WTC11 (cell line): ENCODE data around the gene SNTB2. TPM values are rescaled to one million over a fixed set of nuclear protein-coding genes. Genes with fewer than 3 reads are reported as not detected.
A peak's percentile ranks its signal among the peaks of the same experiment; 100 is the strongest.

Experiments used
- ATAC-seq: fragments of 200-7000 bp; cut with Tn5 transposase; 2 replicates; pipeline ENCODE4 v1.10.0; 2021; ENCODE audit warnings: mild to moderate bottlenecking, moderate library complexity
- CTCF ChIA-PET: fragments of 300-600 bp; sonication (Branson Sonifier 250); formaldehyde crosslinking; loops from one replicate; lab custom pipeline; 2021; ENCODE audit warnings: antibody characterized with exemption; lab: Charles Lee
- POLR2A ChIA-PET: fragments of 350-600 bp; sonication (Branson Sonifier 250); formaldehyde crosslinking; loops from one replicate; lab custom pipeline; 2021; ENCODE audit warnings: antibody characterized with exemption; lab: Charles Lee
- DNase-seq: peaks from one replicate; pipeline ENCODE4 v3.0.0; 2021; ENCODE audit warnings: low spot score
- H3K27ac Mint-ChIP-seq: 2 replicates; pipeline ENCODE4 v1.8.0; 2021; ENCODE audit warnings: mixed read lengths
- H3K27me3 Mint-ChIP-seq: 2 replicates; pipeline ENCODE4 v1.8.0; 2021; ENCODE audit warnings: low read depth, mild to moderate bottlenecking, moderate library complexity, mixed read lengths
- H3K36me3 Mint-ChIP-seq: 2 replicates; pipeline ENCODE4 v1.8.0; 2021; ENCODE audit warnings: mixed read lengths
- H3K4me1 Mint-ChIP-seq: 2 replicates; pipeline ENCODE4 v1.8.0; 2022; ENCODE audit warnings: mixed read lengths
- H3K4me3 Mint-ChIP-seq: 2 replicates; pipeline ENCODE4 v1.8.0; 2021; ENCODE audit warnings: mild to moderate bottlenecking, moderate library complexity, mixed read lengths
- H3K9me3 Mint-ChIP-seq: 2 replicates; pipeline ENCODE4 v1.8.0; 2021; ENCODE audit warnings: mixed read lengths
- ATF1 ChIP-seq: sonication (generic); formaldehyde crosslinking; IDR thresholded peaks from 2 replicates; pipeline ENCODE4 v1.8.1; 2023; ENCODE audit warnings: mild to moderate bottlenecking, moderate library complexity, missing genetic modification reagents
- CREM ChIP-seq: sonication (generic); formaldehyde crosslinking; IDR thresholded peaks from 2 replicates; pipeline ENCODE4 v1.8.1; 2022; ENCODE audit warnings: mild to moderate bottlenecking, missing genetic modification reagents, moderate library complexity
- ELF4 ChIP-seq: sonication (generic); formaldehyde crosslinking; IDR thresholded peaks from 2 replicates; pipeline ENCODE4 v1.8.1; 2022; ENCODE audit warnings: low read depth, mild to moderate bottlenecking, moderate library complexity, missing genetic modification reagents
- ESRRA ChIP-seq: sonication (generic); formaldehyde crosslinking; IDR thresholded peaks from 2 replicates; pipeline ENCODE4 v1.8.1; 2022; ENCODE audit warnings: mild to moderate bottlenecking, missing genetic modification reagents, borderline replicate concordance
- FOXJ3 ChIP-seq: sonication (generic); formaldehyde crosslinking; IDR thresholded peaks from 2 replicates; pipeline ENCODE4 v1.9.0; 2021; ENCODE audit warnings: missing genetic modification reagents, mild to moderate bottlenecking, borderline replicate concordance
- JAZF1 ChIP-seq: fragments of 250-450 bp; sonication (Bioruptor Pico); IDR thresholded peaks from 2 replicates; pipeline ENCODE4 v1.9.0; 2021; ENCODE audit warnings: moderate library complexity, mild to moderate bottlenecking, inconsistent platforms
- NR1H2 ChIP-seq: sonication (generic); formaldehyde crosslinking; IDR thresholded peaks from 2 replicates; pipeline ENCODE4 v1.9.0; 2021; ENCODE audit warnings: mild to moderate bottlenecking, moderate library complexity, missing genetic modification reagents
- RELA ChIP-seq: sonication (generic); formaldehyde crosslinking; IDR thresholded peaks from 2 replicates; pipeline ENCODE4 v1.8.1; 2022; ENCODE audit warnings: missing genetic modification reagents, mild to moderate bottlenecking, borderline replicate concordance
- RORB ChIP-seq: fragments of 250-450 bp; sonication (Bioruptor Pico); IDR thresholded peaks from 2 replicates; pipeline ENCODE4 v1.9.0; 2021; ENCODE audit warnings: mild to moderate bottlenecking
- TEAD1 ChIP-seq: sonication (generic); formaldehyde crosslinking; IDR thresholded peaks from 2 replicates; pipeline ENCODE4 v1.8.0; 2022; ENCODE audit warnings: mild to moderate bottlenecking, missing genetic modification reagents
- ZBTB21 ChIP-seq: sonication (generic); formaldehyde crosslinking; IDR thresholded peaks from 2 replicates; pipeline ENCODE4 v1.8.1; 2023; ENCODE audit warnings: mild to moderate bottlenecking, missing genetic modification reagents, borderline replicate concordance
- ZNF219 ChIP-seq: sonication (generic); formaldehyde crosslinking; IDR thresholded peaks from 2 replicates; pipeline ENCODE4 v1.8.0; 2023; ENCODE audit warnings: missing genetic modification reagents, mild to moderate bottlenecking, borderline replicate concordance
- total RNA-seq: library from RNA; stranded (reverse); gene quantifications from 3 replicates; pipeline ENCODE4 v1.2.3, GENCODE V29; 2021
- TF ChIP-seq, protein P1 (sequence below): sonication (generic); formaldehyde crosslinking; IDR thresholded peaks from 2 replicates; pipeline ENCODE4 v1.8.0; 2022; ENCODE audit warnings: missing genetic modification reagents
- TF ChIP-seq, protein P2 (sequence below): sonication (generic); formaldehyde crosslinking; IDR thresholded peaks from 2 replicates; pipeline ENCODE4 v1.8.1; 2022; ENCODE audit warnings: mild to moderate bottlenecking, missing genetic modification reagents, moderate library complexity, borderline replicate concordance
- TF ChIP-seq, protein P3 (sequence below): sonication (generic); formaldehyde crosslinking; IDR thresholded peaks from 2 replicates; pipeline ENCODE4 v1.8.1; 2022; ENCODE audit warnings: low read depth, missing genetic modification reagents, borderline replicate concordance
- TF ChIP-seq, protein P4 (sequence below): sonication (generic); formaldehyde crosslinking; IDR thresholded peaks from 2 replicates; pipeline ENCODE4 v1.8.0; 2022; ENCODE audit warnings: mild to moderate bottlenecking, missing genetic modification reagents
- TF ChIP-seq, protein P5 (sequence below): sonication (generic); formaldehyde crosslinking; IDR thresholded peaks from 2 replicates; pipeline ENCODE4 v1.8.1; 2023; ENCODE audit warnings: mild to moderate bottlenecking, missing genetic modification reagents
- TF ChIP-seq, protein P6 (sequence below): sonication (generic); formaldehyde crosslinking; IDR thresholded peaks from 2 replicates; pipeline ENCODE4 v1.8.1; 2023; ENCODE audit warnings: mild to moderate bottlenecking, missing genetic modification reagents, borderline replicate concordance

SNTB2 gene
- total RNA-seq, 1 experiment from 2014 or later, result 23.7 TPM

DNA sequence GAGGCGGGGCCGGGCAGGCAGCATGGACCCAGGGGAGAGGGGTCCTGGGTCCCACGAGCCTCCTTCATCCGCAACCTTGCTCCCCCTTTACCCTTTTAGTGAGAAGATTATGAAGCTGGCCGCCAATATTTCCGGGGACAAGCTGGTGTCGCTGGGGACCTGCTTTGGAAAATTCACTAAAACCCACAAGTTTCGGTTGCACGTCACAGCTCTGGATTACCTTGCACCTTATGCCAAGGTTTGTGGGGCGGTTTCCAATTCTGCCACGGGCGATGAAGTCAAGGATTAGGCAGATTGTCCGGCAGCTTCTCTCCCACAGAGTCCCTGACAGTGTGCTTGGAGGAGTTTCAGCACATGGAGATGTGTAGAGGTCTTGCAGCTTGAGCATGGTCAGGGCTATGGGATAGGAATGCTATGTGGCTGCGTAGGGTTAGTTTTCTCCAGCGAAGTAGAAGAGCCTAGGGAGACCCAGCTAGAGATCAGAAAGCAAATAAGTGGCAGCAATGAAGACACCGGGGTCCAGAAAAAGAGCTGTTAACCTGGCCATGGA, 153.2 kb downstream of the SNTB2 start:
- ATAC-seq, result no peak
- Mint-ChIP-seq H3K4me1 (peaks cover 18% of the 10 kb centered on the region), H3K9me3 (no peaks in the 10 kb centered on the region), H3K4me3 (peak overlapping the region; percentile 98), H3K27me3 (no peaks in the 10 kb centered on the region), H3K27ac (peak overlapping the region; percentile 99), H3K36me3 (peaks cover 41% of the 10 kb centered on the region)
- TF ChIP-seq, protein P1, sequence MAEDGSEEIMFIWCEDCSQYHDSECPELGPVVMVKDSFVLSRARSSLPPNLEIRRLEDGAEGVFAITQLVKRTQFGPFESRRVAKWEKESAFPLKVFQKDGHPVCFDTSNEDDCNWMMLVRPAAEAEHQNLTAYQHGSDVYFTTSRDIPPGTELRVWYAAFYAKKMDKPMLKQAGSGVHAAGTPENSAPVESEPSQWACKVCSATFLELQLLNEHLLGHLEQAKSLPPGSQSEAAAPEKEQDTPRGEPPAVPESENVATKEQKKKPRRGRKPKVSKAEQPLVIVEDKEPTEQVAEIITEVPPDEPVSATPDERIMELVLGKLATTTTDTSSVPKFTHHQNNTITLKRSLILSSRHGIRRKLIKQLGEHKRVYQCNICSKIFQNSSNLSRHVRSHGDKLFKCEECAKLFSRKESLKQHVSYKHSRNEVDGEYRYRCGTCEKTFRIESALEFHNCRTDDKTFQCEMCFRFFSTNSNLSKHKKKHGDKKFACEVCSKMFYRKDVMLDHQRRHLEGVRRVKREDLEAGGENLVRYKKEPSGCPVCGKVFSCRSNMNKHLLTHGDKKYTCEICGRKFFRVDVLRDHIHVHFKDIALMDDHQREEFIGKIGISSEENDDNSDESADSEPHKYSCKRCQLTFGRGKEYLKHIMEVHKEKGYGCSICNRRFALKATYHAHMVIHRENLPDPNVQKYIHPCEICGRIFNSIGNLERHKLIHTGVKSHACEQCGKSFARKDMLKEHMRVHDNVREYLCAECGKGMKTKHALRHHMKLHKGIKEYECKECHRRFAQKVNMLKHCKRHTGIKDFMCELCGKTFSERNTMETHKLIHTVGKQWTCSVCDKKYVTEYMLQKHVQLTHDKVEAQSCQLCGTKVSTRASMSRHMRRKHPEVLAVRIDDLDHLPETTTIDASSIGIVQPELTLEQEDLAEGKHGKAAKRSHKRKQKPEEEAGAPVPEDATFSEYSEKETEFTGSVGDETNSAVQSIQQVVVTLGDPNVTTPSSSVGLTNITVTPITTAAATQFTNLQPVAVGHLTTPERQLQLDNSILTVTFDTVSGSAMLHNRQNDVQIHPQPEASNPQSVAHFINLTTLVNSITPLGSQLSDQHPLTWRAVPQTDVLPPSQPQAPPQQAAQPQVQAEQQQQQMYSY (CRISPR knock-in tag), result no peak
- no peak for TF ChIP-seq JAZF1 (CRISPR knock-in tag)
- TF ChIP-seq, protein P2, sequence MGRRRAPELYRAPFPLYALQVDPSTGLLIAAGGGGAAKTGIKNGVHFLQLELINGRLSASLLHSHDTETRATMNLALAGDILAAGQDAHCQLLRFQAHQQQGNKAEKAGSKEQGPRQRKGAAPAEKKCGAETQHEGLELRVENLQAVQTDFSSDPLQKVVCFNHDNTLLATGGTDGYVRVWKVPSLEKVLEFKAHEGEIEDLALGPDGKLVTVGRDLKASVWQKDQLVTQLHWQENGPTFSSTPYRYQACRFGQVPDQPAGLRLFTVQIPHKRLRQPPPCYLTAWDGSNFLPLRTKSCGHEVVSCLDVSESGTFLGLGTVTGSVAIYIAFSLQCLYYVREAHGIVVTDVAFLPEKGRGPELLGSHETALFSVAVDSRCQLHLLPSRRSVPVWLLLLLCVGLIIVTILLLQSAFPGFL (CRISPR knock-in tag), result no peak
- no peak for TF ChIP-seq RORB
- TF ChIP-seq RELA, result no peak
- no peak for TF ChIP-seq TEAD1 (CRISPR knock-in tag)
- TF ChIP-seq, protein P3, sequence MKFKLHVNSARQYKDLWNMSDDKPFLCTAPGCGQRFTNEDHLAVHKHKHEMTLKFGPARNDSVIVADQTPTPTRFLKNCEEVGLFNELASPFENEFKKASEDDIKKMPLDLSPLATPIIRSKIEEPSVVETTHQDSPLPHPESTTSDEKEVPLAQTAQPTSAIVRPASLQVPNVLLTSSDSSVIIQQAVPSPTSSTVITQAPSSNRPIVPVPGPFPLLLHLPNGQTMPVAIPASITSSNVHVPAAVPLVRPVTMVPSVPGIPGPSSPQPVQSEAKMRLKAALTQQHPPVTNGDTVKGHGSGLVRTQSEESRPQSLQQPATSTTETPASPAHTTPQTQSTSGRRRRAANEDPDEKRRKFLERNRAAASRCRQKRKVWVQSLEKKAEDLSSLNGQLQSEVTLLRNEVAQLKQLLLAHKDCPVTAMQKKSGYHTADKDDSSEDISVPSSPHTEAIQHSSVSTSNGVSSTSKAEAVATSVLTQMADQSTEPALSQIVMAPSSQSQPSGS (CRISPR knock-in tag), result no peak
- TF ChIP-seq, protein P4, sequence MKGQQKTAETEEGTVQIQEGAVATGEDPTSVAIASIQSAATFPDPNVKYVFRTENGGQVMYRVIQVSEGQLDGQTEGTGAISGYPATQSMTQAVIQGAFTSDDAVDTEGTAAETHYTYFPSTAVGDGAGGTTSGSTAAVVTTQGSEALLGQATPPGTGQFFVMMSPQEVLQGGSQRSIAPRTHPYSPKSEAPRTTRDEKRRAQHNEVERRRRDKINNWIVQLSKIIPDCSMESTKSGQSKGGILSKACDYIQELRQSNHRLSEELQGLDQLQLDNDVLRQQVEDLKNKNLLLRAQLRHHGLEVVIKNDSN (CRISPR knock-in tag), result no peak
- no peak for TF ChIP-seq NR1H2 (CRISPR knock-in tag)
- TF ChIP-seq ZBTB21 (CRISPR knock-in tag), result no peak
- TF ChIP-seq, protein P5, sequence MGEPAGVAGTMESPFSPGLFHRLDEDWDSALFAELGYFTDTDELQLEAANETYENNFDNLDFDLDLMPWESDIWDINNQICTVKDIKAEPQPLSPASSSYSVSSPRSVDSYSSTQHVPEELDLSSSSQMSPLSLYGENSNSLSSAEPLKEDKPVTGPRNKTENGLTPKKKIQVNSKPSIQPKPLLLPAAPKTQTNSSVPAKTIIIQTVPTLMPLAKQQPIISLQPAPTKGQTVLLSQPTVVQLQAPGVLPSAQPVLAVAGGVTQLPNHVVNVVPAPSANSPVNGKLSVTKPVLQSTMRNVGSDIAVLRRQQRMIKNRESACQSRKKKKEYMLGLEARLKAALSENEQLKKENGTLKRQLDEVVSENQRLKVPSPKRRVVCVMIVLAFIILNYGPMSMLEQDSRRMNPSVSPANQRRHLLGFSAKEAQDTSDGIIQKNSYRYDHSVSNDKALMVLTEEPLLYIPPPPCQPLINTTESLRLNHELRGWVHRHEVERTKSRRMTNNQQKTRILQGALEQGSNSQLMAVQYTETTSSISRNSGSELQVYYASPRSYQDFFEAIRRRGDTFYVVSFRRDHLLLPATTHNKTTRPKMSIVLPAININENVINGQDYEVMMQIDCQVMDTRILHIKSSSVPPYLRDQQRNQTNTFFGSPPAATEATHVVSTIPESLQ (CRISPR knock-in tag), result no peak
- DNase-seq, result no peak
- CTCF ChIA-PET, result no interaction called here
- POLR2A ChIA-PET, result interaction anchor here (0.9 to 1.3 kb wide), 2 partner anchors 10 to 12 kb away, joined by 3 read pairs; partner anchors contain the start of gene PDF

DNA sequence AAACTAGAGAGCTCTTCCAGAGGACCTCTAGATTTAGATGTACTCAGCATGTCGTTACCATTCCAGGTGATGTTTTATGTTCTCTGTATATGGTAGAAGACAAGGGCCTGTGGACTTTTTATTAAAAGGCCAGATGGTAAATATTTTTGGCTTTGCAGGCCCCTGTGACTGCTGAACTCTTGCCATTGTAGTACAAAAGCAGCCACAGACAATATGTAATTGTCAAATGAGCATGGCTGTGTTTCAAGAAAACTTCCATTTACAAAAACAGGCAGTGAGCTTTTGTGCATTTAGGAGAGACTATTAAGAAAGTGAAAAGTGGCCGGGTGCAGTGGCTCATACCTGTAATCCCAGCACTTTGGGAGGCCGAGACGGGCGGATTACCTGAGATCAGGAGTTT, 157.2 kb downstream of the SNTB2 start:
- H3K4me1 Mint-ChIP-seq, result peaks cover 12% of the 10 kb centered on the region
- H3K27ac Mint-ChIP-seq, result no peak overlapping the region
- H3K9me3 Mint-ChIP-seq, result no peaks in the 10 kb centered on the region
- ChIA-PET POLR2A (interaction anchor here (0.7 kb wide), 1 partner anchor 410 kb away, joined by 3 read pairs; the partner anchor contains the start of gene NOB1), CTCF (no interaction called here)
- ATAC-seq (no peak), DNase-seq (no peak)
- H3K36me3 Mint-ChIP-seq, result peaks cover 27% of the 10 kb centered on the region
- no peaks in the 10 kb centered on the region for H3K27me3 Mint-ChIP-seq
- no peak overlapping the region for H3K4me3 Mint-ChIP-seq
- TF ChIP-seq ESRRA (CRISPR knock-in tag) (no peak), ELF4 (no peak), CREM (no peak), FOXJ3 (CRISPR knock-in tag) (no peak), ZNF219 (no peak), ATF1 (no peak)
- TF ChIP-seq, protein P6, sequence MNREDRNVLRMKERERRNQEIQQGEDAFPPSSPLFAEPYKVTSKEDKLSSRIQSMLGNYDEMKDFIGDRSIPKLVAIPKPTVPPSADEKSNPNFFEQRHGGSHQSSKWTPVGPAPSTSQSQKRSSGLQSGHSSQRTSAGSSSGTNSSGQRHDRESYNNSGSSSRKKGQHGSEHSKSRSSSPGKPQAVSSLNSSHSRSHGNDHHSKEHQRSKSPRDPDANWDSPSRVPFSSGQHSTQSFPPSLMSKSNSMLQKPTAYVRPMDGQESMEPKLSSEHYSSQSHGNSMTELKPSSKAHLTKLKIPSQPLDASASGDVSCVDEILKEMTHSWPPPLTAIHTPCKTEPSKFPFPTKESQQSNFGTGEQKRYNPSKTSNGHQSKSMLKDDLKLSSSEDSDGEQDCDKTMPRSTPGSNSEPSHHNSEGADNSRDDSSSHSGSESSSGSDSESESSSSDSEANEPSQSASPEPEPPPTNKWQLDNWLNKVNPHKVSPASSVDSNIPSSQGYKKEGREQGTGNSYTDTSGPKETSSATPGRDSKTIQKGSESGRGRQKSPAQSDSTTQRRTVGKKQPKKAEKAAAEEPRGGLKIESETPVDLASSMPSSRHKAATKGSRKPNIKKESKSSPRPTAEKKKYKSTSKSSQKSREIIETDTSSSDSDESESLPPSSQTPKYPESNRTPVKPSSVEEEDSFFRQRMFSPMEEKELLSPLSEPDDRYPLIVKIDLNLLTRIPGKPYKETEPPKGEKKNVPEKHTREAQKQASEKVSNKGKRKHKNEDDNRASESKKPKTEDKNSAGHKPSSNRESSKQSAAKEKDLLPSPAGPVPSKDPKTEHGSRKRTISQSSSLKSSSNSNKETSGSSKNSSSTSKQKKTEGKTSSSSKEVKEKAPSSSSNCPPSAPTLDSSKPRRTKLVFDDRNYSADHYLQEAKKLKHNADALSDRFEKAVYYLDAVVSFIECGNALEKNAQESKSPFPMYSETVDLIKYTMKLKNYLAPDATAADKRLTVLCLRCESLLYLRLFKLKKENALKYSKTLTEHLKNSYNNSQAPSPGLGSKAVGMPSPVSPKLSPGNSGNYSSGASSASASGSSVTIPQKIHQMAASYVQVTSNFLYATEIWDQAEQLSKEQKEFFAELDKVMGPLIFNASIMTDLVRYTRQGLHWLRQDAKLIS (CRISPR knock-in tag), result no peak
- TF ChIP-seq, protein P2 (CRISPR knock-in tag), result no peak
